ENCODE data around the gene FAM174A.

GRCh38 chr5:100566382-100567141 is 31.4 kb downstream of the FAM174A start:
- TF ChIP-seq CTCF (conservative IDR thresholded peaks at IDR 0.05; ENCODE audit: low read depth, low read length) (no peak), EZH2 (IDR thresholded peaks at IDR 0.05; ENCODE audit: borderline replicate concordance, low read depth, low read length, poor library complexity, severe bottlenecking) (no peak)
